Non-pigmented ciliary epithelial cell (primary cell): ENCODE data around the gene KLHL8.

Experiments
- DNase-seq: peaks from one replicate; pipeline ENCODE4 v3.0.0-alpha.2; 2010; ENCODE audit warnings: low read depth

KLHL8 gene

GRCh38 chr4:87220094-87220822 is at the start of gene KLHL8:
KLHL8 (minus strand) TSS chr4:87220618; CDS start chr4:87195539, 25,079 bp downstream.
- no peak for DNase-seq

GRCh38 chr4:87270144-87270543 is 49.7 kb upstream of the KLHL8 start:
- peak; percentile 9 for DNase-seq

- DNase-seq, result no peak
Measured at GRCh38 chr4:87268411-87268810, 48.0 kb upstream of the KLHL8 start.

GRCh38 chr4:87266986-87267385 is 46.6 kb upstream of the KLHL8 start:
- DNase-seq, result no peak

- no peak for DNase-seq
Measured at GRCh38 chr4:87262886-87263285, 42.5 kb upstream of the KLHL8 start.

GRCh38 chr4:87260477-87260876 is 40.1 kb upstream of the KLHL8 start:
- no peak for DNase-seq

- peak; percentile 15 for DNase-seq
Measured at GRCh38 chr4:87258677-87259076, 38.3 kb upstream of the KLHL8 start.

GRCh38 chr4:87257523-87257922 is 37.1 kb upstream of the KLHL8 start:
- no peak for DNase-seq

GRCh38 chr4:87255755-87256154 is 35.3 kb upstream of the KLHL8 start:
- DNase-seq, result no peak

- no peak for DNase-seq
Measured at GRCh38 chr4:87251106-87251505, 30.7 kb upstream of the KLHL8 start.

GRCh38 chr4:87250294-87250693 is 29.9 kb upstream of the KLHL8 start:
- DNase-seq, result no peak

- no peak for DNase-seq
Measured at GRCh38 chr4:87249332-87250019, 29.1 kb upstream of the KLHL8 start.

GRCh38 chr4:87243426-87244053 is 23.1 kb upstream of the KLHL8 start:
- no peak for DNase-seq

GRCh38 chr4:87241336-87241735 is 20.9 kb upstream of the KLHL8 start:
- DNase-seq, result no peak

- DNase-seq, result no peak
Measured at GRCh38 chr4:87240341-87240740, 19.9 kb upstream of the KLHL8 start.

- no peak for DNase-seq
Measured at GRCh38 chr4:87239821-87240220, 19.4 kb upstream of the KLHL8 start.

GRCh38 chr4:87239194-87239593 is 18.8 kb upstream of the KLHL8 start:
- DNase-seq, result no peak

- DNase-seq, result no peak
Measured at GRCh38 chr4:87236861-87237260, 16.4 kb upstream of the KLHL8 start.

GRCh38 chr4:87235020-87235671 is 14.7 kb upstream of the KLHL8 start:
- DNase-seq, result no peak

- no peak for DNase-seq
Measured at GRCh38 chr4:87232216-87232615, 11.8 kb upstream of the KLHL8 start.

- no peak for DNase-seq
Measured at GRCh38 chr4:87230806-87231205, 10.4 kb upstream of the KLHL8 start.

GRCh38 chr4:87229979-87230378 is 9.6 kb upstream of the KLHL8 start:
- DNase-seq, result no peak
